ENCODE data around the gene SAA2. TPM values are rescaled to one million over a fixed set of nuclear protein-coding genes. Genes with fewer than 3 reads are reported as not detected.
"Not testable (repeated sequence)": the region's sequence is repeated elsewhere in the genome, so short reads cannot be mapped to it uniquely, and the experiment has no call there.

SAA2 gene
- total RNA-seq, 1 donor from 2014 or later, result not detected

DNA sequence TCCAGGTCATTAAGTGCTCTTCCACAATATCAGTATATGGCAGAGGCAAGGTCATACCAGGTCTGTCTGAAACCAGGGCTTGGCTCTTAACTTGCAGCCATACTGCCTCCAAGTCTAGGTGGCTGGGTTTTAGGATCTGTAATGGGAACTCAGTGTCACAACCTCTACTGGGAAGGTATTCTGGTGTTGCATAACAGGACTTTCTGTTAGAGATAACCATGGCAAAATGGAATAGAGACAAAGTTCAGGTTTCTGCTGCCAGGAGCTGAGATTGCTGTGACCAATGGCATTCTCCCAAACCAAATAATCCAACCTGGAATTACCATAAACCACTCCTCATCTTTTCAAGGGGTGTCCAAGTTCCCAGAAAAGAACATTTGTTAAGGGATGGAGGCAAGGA lies 10.8 kb upstream of the SAA2 start:
- no peak for DNase-seq (ENCODE audit: low spot score)
- TF ChIP-seq, protein P1, sequence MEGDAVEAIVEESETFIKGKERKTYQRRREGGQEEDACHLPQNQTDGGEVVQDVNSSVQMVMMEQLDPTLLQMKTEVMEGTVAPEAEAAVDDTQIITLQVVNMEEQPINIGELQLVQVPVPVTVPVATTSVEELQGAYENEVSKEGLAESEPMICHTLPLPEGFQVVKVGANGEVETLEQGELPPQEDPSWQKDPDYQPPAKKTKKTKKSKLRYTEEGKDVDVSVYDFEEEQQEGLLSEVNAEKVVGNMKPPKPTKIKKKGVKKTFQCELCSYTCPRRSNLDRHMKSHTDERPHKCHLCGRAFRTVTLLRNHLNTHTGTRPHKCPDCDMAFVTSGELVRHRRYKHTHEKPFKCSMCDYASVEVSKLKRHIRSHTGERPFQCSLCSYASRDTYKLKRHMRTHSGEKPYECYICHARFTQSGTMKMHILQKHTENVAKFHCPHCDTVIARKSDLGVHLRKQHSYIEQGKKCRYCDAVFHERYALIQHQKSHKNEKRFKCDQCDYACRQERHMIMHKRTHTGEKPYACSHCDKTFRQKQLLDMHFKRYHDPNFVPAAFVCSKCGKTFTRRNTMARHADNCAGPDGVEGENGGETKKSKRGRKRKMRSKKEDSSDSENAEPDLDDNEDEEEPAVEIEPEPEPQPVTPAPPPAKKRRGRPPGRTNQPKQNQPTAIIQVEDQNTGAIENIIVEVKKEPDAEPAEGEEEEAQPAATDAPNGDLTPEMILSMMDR (IDR thresholded peaks at IDR 0.05), result no peak
- Mint-ChIP-seq H3K4me3 (ENCODE audit: unreplicated experiment) (no peak overlapping the region), H3K9me3 (ENCODE audit: low read depth) (no peaks in the 10 kb centered on the region), H3K27me3 (ENCODE audit: low read depth) (peaks cover 3% of the 10 kb centered on the region), H3K36me3 (ENCODE audit: low read depth) (peaks cover 2% of the 10 kb centered on the region), H3K27ac (ENCODE audit: unreplicated experiment) (no peak overlapping the region), H3K4me1 (ENCODE audit: low read depth) (no peaks in the 10 kb centered on the region)

DNA sequence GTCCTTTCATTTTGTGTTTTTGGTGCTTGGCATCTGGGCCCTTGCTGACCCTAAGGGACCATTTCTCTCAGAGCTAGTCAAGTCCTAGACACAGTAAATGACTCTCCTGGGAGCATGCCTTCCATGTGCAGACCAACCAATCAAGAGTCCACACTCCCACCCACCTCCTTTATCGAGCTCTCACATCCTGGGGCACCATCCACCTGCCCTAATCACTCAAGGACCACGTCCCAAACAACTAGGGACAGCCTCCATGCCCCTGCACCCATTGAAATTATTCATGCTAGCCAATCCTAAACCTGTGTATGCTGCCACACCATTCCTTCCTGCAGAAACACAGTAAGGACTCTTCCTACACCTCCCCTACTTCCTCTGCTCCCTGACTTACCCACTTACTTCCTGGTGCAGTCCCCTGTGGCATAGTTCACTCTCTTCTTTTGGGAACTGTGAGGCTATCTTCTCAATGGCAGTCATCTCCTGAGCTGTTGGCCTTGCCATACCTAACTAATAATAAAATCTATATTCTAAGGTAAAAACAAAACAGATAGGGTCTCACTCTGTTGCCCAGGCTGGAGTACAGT lies 6.4 kb upstream of the SAA2 start:
- Mint-ChIP-seq H3K4me1 (ENCODE audit: low read depth) (no peaks in the 10 kb centered on the region), H3K27me3 (ENCODE audit: low read depth) (peaks cover 3% of the 10 kb centered on the region), H3K27ac (ENCODE audit: unreplicated experiment) (no peak overlapping the region), H3K9me3 (ENCODE audit: low read depth) (no peaks in the 10 kb centered on the region), H3K4me3 (ENCODE audit: unreplicated experiment) (no peak overlapping the region), H3K36me3 (ENCODE audit: low read depth) (peaks cover 2% of the 10 kb centered on the region)
- TF ChIP-seq, protein P1 (IDR thresholded peaks at IDR 0.05), result no peak
- no peak for DNase-seq (ENCODE audit: low spot score)

DNA sequence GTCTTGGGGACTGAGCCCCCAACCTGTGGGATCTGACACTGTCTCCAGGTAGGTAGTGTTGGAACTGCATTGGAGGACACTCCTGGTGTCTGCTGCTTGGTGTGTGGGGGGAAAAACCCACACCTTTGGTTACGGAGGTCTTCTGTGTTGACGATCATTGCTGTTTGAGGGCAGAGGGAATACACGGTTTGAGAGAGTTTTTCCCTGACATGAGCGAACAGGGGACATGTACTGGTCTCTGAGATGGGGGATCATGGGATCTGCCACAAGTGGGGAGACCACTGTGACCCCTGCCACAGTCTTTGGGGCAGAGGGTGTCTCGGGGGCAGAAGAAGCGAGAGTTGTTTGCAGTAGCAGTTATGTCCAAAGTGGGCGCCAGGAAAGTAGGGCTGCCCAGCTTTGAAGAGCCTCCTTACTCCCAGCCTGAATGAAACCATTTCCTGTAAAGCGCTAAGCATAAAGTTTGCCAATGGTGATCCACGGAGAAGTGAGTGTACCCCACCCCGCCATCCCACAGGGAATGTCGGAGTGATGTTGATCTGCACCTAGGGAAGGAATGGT lies 5.4 kb upstream of the SAA2 start:
- Mint-ChIP-seq H3K4me1 (ENCODE audit: low read depth) (no peaks in the 10 kb centered on the region), H3K36me3 (ENCODE audit: low read depth) (peaks cover 2% of the 10 kb centered on the region), H3K4me3 (ENCODE audit: unreplicated experiment) (no peak overlapping the region), H3K9me3 (ENCODE audit: low read depth) (no peaks in the 10 kb centered on the region), H3K27me3 (ENCODE audit: low read depth) (peaks cover 3% of the 10 kb centered on the region), H3K27ac (ENCODE audit: unreplicated experiment) (no peak overlapping the region)
- DNase-seq (ENCODE audit: low spot score), result no peak
- TF ChIP-seq, protein P1 (IDR thresholded peaks at IDR 0.05), result no peak

DNA sequence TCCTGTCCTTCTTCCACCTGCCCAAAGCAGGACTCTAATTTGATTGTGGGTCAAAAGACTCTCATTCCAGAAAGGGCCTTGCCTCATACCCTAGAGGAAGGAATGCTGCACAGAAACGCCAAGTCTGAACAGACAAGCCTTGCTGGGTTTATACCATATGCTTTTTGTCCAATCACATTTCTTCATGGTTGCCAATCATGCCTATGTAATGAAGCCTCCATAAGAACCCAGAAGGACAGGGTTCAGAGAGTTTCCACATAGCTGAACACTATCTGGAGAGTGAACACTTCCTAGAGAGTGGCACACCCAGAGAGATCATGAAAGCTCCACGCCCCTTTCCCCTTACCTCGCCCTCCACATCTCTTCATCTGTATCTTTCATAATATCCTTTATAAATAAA lies 4.8 kb upstream of the SAA2 start:
- no peak for DNase-seq (ENCODE audit: low spot score)
- peaks cover 2% of the 10 kb centered on the region for H3K36me3 Mint-ChIP-seq (ENCODE audit: low read depth)
- no peaks in the 10 kb centered on the region for H3K9me3 Mint-ChIP-seq (ENCODE audit: low read depth)
- H3K27ac Mint-ChIP-seq (ENCODE audit: unreplicated experiment), result no peak overlapping the region
- no peak overlapping the region for H3K4me3 Mint-ChIP-seq (ENCODE audit: unreplicated experiment)
- H3K4me1 Mint-ChIP-seq (ENCODE audit: low read depth), result no peaks in the 10 kb centered on the region
- TF ChIP-seq, protein P1 (IDR thresholded peaks at IDR 0.05), result peak; percentile 10
- peaks cover 3% of the 10 kb centered on the region for H3K27me3 Mint-ChIP-seq (ENCODE audit: low read depth)

DNA sequence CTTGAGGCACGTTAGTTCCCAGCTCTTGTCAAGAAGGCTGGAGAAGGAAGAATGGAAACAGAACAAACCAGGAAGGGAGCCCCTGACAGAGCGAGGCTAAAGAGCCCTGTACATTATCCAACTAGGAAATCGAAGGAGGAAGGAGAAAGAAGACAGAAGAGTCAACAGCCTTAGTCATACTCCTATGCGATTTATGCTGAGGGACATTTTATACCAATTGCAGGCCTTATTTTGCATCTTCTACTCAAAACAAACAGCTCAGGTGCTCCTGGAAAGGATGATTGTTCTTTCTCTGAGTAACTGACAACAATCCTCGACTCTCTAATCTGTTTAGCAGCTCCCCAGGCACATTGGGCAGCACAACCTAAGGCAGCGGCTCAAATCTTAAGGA lies 1.3 kb downstream of the SAA2 start:
- H3K4me3 Mint-ChIP-seq (ENCODE audit: unreplicated experiment); H3K4me1 Mint-ChIP-seq (ENCODE audit: low read depth); DNase-seq (ENCODE audit: low spot score); H3K27ac Mint-ChIP-seq (ENCODE audit: unreplicated experiment); H3K36me3 Mint-ChIP-seq (ENCODE audit: low read depth); H3K27me3 Mint-ChIP-seq (ENCODE audit: low read depth); H3K9me3 Mint-ChIP-seq (ENCODE audit: low read depth): not testable (repeated sequence)

DNA sequence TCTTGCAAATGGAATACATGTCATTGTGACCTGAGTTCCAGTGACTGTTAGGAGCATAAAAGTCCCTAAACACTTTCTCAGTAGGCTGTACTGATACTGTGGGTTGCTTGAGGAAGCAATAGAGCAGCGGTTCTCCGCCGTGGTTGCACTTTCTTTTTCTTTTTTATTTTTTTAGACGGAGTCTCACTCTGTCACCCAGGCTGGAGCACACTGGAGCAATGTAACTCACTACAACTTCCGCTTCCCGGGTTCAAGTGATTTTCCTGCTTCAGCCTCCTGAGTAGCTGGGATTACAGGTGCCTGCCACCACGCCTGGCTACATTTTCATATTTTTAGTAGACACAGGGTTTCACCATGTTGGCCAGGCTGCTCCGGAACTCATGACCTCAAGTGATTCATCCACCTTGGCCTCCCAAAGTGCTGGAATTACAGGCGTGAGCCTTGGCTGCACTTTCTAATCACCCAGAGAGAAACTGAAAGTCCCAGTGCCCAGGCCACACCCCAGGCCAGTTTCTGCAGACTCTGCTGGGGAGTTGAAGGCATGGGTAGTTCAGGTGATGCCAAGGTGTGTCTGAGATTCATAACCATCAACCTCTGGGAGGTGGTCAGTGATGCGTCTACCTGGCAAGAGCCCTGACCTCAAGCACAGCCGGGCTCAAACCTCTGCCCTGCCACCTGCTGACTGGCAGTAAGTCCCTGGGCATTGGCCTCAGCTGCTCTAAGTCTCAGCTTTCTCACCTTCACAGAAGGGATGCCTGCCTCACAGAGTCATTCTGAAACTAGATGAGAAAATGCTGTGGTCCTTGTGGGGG lies 1.9 kb downstream of the SAA2 start:
- not testable (repeated sequence) for H3K27ac Mint-ChIP-seq (ENCODE audit: unreplicated experiment); H3K36me3 Mint-ChIP-seq (ENCODE audit: low read depth); H3K4me3 Mint-ChIP-seq (ENCODE audit: unreplicated experiment); H3K9me3 Mint-ChIP-seq (ENCODE audit: low read depth); H3K4me1 Mint-ChIP-seq (ENCODE audit: low read depth); H3K27me3 Mint-ChIP-seq (ENCODE audit: low read depth); DNase-seq (ENCODE audit: low spot score)
